AG09319 (cell line): ENCODE data around the gene LEF1.

Source experiments
- DNase-seq: peaks from one replicate; pipeline ENCODE4 v3.0.0-alpha.2; 2010; ENCODE audit warnings: low read depth; ENCODE audit errors: extremely low read depth
- CTCF ChIP-seq: IDR thresholded peaks from 2 replicates; pipeline ENCODE4 v1.5.1; 2011; ENCODE audit warnings: low read depth, mild to moderate bottlenecking, inconsistent platforms, low read length, moderate library complexity

Gene LEF1

DNA sequence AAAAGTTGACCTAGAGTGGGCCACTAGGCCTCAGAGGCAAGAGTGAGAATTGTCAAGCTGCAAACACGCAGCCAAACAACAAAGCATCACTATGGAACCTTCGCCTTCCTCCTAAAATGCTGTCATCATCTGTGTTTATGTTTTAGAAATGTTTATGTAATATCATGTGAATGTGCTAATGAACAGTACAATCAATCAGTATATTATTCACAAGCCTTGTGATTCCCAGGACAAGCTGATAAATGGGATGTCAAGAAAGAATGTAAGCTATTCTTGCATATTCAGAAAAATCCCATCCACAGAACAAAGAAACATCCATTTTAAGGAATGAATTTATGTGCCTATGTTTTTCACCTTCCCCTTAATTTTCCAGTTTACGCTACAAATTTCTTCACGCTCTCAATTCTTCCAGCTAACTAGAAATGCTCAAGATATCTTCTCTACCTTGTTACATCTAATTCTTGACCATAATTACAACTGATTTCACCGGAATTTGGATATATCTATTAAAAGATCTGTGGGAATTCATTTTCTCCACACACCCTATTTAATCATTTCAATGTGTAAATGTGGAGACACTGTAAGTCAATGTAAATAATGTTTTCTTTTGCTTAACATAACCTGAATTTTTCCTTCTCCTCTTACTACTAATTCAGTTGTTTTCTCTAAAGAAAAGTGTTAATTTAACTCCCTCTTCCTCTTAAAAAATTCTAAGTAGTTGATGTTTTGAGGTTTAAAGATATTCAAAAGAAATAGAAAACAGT is 65.5 kb downstream of the LEF1 start:
- TF ChIP-seq CTCF, result no peak
- no peak for DNase-seq

DNA sequence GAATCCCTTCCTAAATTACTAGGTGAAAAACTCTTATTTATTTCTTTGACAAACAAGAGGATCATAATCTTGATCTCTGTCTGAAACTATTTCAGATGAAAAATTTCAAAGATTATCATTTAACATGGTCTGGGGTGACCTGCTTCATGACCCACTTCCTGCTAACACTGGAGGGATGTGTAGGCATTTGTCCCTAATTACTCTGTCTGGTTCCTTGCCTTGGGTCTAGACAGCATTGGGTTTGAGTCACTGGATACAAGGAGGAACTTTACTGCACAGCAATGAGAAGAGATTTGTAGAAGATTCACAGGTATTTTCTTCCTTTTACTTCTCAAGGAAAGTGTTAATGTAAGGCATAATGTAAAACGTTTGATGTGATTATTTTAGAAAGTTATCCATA is 67.9 kb downstream of the LEF1 start:
- no peak for DNase-seq
- TF ChIP-seq CTCF, result no peak

DNA sequence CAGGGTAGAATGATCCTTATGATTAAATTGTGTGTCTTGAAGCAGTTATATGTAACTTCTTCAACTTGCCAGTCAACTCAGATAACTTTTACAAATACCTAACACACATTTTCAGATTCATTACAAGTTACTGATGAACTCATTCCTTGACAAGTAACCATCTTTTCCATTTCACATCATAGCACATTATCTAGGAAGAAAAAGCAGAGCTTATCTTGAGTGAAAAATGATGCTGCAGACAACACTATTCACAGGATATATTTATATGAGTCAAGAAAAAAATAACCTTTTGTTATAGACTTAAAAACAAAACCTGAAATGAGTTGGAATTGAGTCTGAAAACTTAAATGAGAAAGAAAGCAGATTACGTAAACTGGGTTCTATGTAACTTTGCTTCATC is 68.9 kb downstream of the LEF1 start:
- TF ChIP-seq CTCF, result no peak
- no peak for DNase-seq

DNA sequence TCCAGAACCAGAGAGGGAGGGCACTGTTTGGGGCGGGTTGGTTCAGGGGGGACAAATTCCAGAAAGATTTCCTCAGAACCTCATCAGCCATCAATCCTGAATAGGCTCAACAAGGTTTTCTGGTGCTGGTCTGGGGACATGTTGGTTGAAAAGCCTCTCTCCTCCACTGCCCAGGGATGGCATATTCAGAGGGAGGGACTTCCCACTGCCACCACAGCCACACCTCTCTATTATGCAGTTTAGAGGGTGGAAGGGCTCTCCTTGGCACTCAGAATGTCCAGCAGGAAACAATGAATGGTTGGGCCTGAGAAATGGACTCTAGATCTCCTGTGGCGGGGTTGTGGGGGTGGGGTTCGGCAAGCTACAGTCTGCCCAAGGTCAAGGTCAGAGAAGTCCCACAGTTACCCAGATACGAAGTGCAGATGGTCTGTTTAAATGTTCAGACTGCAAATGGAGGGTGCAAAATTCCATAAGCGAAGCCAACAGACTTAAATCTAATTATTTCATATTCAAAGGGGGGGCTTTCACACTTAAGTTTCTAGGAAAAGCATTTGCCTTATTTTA is 70.7 kb downstream of the LEF1 start:
- no peak for DNase-seq
- TF ChIP-seq CTCF, result no peak

- no peak for TF ChIP-seq CTCF
- no peak for DNase-seq
Measured at GRCh38 chr4:108094923-108095482, 73.7 kb downstream of the LEF1 start.

DNA sequence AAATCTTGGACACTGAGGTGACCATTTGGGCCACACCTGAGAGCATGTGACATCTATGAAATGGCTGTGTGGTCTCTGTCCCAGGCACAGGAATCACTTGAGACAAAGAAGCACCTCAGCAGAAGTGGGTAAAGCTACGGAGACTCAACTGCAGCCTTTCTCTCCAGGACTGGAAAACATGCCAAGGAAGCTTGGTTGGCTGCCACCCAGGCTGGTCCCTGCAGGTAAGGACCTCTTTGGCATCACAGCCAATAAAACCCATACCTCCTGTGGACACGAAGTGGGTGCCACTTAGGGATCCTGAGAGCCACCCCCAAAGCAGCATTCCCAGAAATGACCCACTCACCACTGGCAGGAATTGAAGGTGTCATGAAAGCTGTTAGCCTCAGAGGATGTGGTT is 74.6 kb downstream of the LEF1 start:
- no peak for DNase-seq
- TF ChIP-seq CTCF, result no peak

DNA sequence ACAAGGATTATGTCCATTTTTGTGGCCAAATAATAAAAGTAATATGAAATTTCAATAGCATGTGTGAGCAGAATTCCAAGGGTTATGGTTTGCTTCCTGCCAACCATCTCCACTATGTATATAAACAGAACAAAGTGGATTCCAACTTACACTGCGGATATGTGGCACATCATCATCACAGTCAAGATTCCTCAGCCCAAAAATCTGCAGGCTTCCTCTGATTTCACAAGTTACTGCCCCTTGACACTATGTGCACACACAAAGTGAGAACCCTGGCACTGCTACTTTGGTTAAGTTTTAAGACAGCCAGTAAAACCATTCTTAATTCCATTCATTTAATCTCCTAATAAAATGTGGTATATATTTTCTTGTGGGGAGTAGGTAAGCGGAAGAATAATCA is 76.4 kb downstream of the LEF1 start:
- no peak for DNase-seq
- TF ChIP-seq CTCF, result no peak
